IPS-11a (cell line): ENCODE results near the gene DCTN2.

ENCODE experiments used
- H3K4me3 ChIP-seq: one replicate; pipeline ENCODE4 v1.5.1; 2013; ENCODE audit warnings: low read depth, low read length, control low read depth

The DCTN2 gene

DNA sequence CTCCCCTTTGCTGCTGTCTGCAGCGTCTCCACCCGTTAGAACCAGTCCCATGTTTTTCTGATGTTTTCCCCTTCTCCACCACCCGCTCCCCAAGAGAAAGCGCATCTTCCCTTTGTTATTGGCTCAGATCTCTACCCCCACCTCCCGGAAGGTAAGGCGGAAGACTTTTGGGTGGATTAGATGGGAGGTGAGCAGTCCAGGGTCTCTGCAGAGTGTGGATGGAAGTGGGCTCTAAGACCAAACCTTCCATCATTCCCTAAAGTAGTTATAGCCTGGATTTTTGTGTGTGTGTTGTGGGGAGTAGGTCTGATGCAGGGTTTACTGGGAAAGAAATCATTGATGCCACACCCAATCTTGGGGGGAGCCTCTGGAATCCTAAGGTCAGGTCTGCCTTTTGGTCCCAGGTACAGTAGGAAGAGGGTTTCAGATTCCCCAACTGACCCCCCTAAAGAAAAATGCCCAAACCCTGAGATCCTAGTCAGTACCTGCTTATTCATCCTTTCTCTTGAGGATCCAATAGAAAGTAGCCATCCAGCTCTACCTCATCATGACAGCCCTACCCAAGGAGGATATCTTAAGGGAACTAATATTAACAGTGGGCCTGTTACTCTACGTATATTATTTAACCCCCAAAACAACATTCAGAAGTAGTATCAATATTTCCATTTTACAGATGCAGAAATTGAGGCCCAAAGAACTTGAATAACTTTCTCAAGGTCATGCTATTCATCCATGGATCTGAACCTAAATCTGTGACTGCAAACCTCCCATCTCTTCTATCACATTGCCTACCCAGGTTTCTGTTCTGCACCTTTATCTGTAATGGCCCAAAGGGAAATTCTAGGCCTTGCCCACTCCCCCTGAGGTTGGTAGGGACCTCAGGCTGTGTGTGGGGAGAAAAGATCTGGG is 3.9 kb upstream of the DCTN2 start:
- H3K4me3 ChIP-seq: peak overlapping the region; percentile 88

DNA sequence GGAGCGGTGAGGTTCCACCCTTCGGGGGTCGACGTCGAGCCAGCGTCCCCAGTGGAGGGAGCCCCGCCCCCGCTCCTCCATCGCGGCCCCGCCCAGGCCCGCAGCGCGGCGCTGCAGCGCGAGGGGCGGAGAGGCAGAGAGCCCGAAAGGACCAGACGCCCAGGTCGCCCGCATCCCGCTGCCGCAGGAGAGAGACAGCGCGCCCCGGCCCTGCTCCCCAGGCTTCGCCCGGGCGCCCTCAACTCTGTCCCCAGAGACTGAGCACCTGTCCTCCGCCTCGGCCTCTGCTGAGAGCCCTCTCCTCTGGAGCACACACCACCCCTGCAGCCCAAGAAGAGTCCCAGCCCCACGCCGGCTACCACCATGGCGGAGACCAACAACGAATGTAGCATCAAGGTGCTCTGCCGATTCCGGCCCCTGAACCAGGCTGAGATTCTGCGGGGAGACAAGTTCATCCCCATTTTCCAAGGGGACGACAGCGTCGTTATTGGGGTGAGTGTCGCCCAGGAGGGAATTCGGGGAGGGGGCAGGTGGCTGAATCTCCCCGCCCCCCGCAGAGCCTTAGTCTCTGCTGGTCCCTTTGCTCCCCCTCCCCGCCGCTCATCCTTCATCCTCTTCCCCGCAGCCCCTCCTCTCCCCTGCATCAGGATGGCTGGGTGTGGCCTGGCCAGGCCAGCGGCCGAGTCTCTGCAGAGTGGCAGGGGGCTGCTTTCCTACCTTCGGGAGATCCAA is 3.1 kb upstream of the DCTN2 start, which contains the start of gene KIF5A:
KIF5A (plus strand) TSS at position 136 of the 732 bp plus-strand sequence; CDS start at position 364, 228 bp downstream.
- H3K4me3 ChIP-seq: peak within 1 kb of the TSS; percentile 88

- peak overlapping the region; percentile 88 for H3K4me3 ChIP-seq
Observed at GRCh38 chr12:57549203-57549908, 2.4 kb upstream of the DCTN2 start.

DNA sequence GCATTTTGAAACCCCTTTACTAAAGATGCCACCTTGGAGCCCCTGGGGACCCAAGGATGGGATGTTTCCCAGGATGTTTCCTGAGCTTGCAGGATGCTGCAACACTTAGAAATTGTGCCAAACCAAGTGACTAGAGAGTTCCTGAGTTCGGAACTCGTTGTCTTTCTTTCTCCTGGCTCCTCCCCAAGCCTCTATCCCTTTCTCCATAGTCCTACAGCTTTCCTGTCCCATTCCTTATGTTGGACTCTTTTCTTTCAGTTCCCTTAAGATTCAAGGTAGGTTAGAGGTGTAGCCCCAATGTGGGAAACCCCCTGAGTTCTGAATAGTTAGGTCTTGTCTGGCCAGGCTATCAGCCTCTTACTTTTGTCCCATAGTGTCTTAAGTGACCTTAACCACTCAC is 1.5 kb upstream of the DCTN2 start:
- H3K4me3 ChIP-seq: no peak overlapping the region

GRCh38 chr12:57548013-57548315 is 972 bp upstream of the DCTN2 start:
- H3K4me3 ChIP-seq: no peak overlapping the region

- H3K4me3 ChIP-seq: peak overlapping the region; percentile 87
Observed at GRCh38 chr12:57547288-57548012, 458 bp upstream of the DCTN2 start.

- peak overlapping the region; percentile 87 for H3K4me3 ChIP-seq
Observed at GRCh38 chr12:57545809-57546437, 1.1 kb downstream of the DCTN2 start.

DNA sequence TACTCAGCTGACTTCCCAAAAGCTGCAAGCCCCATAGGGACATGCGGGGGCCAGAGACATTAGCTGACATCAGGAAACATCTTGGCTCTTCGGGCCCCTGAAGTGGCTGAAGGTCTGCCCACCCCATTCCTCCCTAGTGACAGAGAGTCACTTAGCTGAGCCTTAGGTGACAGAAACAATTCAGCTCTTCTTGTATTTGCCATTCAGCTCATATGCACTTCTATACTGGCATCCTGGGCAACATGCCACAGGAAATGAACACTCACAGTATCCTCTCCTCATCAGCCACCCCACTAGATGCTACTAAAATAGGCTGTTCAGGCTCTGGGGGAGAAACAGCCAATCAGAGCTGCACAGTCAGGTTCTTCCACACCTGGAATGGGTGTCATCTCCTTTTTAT is 3.4 kb downstream of the DCTN2 start:
- H3K4me3 ChIP-seq: no peak overlapping the region

DNA sequence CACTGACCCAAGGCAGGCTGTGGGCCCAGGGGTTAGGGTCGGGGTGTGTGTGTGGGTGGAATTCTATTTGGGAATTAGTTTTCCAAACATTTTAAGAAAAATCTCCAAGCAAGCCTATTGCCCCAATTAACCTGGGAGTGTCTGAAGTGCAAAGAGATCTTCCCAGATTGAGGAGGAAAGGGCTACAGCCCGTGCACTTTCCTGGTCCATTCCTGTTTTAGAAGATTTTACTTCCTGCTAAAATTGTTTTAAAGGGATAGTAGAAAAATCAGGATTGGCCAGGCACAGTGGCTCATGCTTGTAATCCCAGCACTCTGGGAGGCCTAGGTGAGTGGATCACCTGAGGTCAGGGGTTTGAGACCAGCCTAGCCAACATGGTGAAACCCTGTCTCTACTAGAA is 5.3 kb downstream of the DCTN2 start:
- H3K4me3 ChIP-seq: no peak overlapping the region

DNA sequence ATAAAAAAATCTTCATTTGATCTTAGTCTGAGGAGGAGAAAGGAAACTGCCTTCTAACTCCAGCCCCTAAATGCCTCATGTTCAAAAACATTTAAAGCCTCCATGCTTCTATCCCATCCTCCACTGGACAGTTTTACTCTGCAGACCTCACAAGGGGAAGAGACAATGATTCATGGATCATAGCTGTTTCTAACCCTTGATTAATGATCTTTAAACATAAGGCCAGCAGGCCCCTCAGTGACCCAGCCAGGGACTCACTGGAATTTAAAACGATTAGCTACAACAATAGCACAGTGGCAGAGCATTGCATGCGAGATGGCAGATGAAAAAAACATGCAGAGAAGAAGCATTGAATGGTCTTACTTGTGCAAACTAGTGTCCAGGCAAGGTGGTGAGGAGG is 6.0 kb downstream of the DCTN2 start:
- no peak overlapping the region for H3K4me3 ChIP-seq

- H3K4me3 ChIP-seq: no peak overlapping the region
Observed at GRCh38 chr12:57539134-57539768, 7.7 kb downstream of the DCTN2 start.

DNA sequence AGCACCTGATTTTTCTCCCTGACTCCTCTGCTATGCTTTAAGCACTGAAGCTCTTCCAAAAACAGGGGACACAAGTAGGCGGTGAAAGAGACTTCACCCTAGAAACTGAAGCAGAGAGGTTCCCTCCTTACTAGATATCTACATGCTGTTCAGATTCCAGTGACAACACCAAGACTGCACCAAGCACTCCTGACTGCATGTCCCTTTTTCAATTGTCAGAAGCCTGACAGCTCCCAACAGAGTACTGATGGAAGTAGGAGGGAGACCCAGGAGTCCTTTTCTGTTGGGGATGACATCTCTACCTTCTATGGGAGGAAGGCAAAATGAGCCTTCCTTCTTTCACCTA is 10.4 kb downstream of the DCTN2 start:
- H3K4me3 ChIP-seq: no peak overlapping the region

DNA sequence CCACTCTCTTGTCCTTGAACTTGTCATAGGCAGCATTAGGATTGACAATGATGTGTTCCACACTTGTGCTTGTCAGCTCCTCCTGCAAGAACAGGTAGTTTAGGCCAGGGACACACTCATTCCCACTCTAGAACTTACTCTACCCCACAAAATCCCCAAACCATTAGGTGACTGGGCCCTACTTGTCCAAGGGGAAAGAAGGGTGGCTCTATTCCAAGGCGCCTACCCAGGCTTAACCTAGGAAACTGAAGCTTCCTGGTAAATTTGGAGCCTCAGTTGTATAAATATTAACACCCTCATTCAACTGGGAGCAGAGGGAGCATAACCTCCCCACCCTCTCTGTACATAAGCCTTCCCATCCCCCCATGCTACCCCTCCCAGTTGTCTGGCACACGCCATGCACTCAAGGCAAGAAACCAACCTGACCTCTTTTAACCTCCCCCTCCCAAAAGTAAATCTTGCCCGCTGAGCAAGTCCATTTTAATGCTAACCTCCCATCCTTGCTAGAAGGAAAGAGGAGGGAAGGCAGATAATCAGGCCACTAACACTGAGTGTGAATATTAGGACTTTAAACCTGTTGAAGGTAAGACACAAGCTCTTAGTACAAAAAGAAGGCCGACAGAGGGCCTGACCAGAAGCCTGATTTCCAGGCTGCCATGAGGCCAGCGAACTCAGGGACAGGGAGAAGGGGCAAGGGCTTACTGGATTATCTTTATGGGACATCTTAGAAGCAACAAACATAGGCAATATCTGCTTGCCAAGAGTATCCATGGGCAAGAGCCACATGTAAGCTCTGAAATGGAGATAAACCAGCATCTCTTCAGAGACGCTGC is 11.0 kb downstream of the DCTN2 start:
- H3K4me3 ChIP-seq: no peak overlapping the region

- no peak overlapping the region for H3K4me3 ChIP-seq
Observed at GRCh38 chr12:57534991-57535543, 11.9 kb downstream of the DCTN2 start.

- no peak overlapping the region for H3K4me3 ChIP-seq
Observed at GRCh38 chr12:57534250-57534649, 12.7 kb downstream of the DCTN2 start.

- H3K4me3 ChIP-seq: no peak overlapping the region
Observed at GRCh38 chr12:57533108-57533507, 13.9 kb downstream of the DCTN2 start.

DNA sequence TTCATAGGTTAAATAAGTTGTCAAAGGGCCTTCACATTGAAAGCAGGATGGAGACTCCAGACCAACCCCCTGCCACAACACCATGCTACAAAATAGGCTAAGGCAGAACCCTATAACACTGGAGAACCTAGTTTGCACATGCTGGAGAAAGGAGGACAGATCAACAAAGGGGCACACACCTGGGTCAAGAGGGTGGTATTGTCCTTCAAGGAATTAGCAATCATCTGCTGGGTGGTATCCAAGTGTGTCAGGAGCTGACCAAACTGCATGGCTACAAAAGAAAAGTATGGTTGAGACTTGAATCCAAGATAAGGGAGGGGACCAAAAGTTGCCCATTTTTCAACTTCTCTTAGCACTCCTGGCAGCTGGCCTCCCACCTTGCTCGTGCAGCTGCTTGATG is 15.2 kb downstream of the DCTN2 start:
- H3K4me3 ChIP-seq: no peak overlapping the region

GRCh38 chr12:57530396-57531142 is 16.4 kb downstream of the DCTN2 start:
- no peak overlapping the region for H3K4me3 ChIP-seq
